Motor neuron (in vitro differentiated cells): ENCODE measurements around the gene DYNLL2. TPM values are rescaled to one million over a fixed set of nuclear protein-coding genes. Genes with fewer than 3 reads are reported as not detected.
"Not testable (repeated sequence)": the region's sequence is repeated elsewhere in the genome, so short reads cannot be mapped to it uniquely, and the experiment has no call there.

Experiments used
- ATAC-seq, 8 experiments: fragments of 200-7000 bp; cut with Tn5 transposase; replicated peaks in 6 of 8; 2 replicates each; pipeline ENCODE4 v1.8.0; 2021; ENCODE audit warnings: mild to moderate bottlenecking in 8 of 8, moderate library complexity in 8 of 8
- H3K27ac ChIP-seq, 2 donors: fragments of 250-450 bp; sonication (Bioruptor Pico); 2 replicates each; pipeline ENCODE4 v1.9.0; 2021; ENCODE audit warnings: antibody characterized with exemption in 2 of 2, mild to moderate bottlenecking in 2 of 2, moderate library complexity in 1 of 2
- H3K4me1 ChIP-seq, 2 donors: fragments of 250-450 bp; sonication (Bioruptor Pico); replicated peaks in 1 of 2; 2 replicates each; pipeline ENCODE4 v1.6.1; 2021; ENCODE audit warnings: antibody characterized with exemption in 2 of 2, mild to moderate bottlenecking in 2 of 2, moderate library complexity in 1 of 2
- H3K4me3 ChIP-seq, 5 donors: fragments of 250-450 bp; sonication (Bioruptor Pico); 2 replicates each; pipeline ENCODE4 v1.9.0; 2021; ENCODE audit warnings: antibody characterized with exemption in 5 of 5, mild to moderate bottlenecking in 5 of 5, moderate library complexity in 4 of 5
- WGBS, 10 experiments: fragments of 450-650 bp; shearing (Covaris generic); methylation state at CpG; one replicate each; pipeline ENCODE4 v1.0.0; 2022; 5-methylcytosine and 5-hydroxymethylcytosine counted together
- in situ Hi-C, 9 experiments: fragments of 400-800 bp; cut with MboI; loops; one replicate each; pipeline ENCODE4 v1.15.0; 2021; ENCODE audit warnings: low sequenced_read_pairs in 9 of 9, low pct_unique_long_range_greater_than_20kb in 2 of 9; ENCODE audit not compliant: unreplicated experiment in 9 of 9
- total RNA-seq, 8 experiments: library from RNA; unstranded; fragments of 300-600 nt; gene quantifications; 2 replicates each; pipeline versions ENCODE4 v1.2.3 to v1.2.4, GENCODE V29; 2022

Gene DYNLL2
- total RNA-seq, 8 experiments from 2014 or later = 16.8 to 78.7 (median 36.0) TPM

DNA sequence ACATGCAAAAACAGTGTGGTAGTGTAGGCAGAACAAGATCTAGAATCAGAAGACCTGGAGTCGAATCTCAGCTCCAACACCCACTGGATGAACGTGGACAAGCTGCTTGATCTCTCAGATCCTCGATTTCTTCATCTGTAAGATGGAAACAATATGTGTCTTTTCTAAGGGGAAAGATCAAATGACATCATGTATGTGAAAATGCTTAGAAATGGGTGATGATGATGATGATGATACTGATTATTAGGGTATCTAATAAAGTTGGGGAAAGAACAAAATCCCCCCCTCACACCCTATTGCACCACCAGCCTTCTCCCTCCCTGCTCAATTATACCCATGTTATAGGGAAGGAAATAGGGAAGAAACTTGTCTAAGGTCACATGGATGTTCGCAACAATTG, 10.9 kb downstream of the DYNLL2 start:
- Histone ChIP-seq H3K27ac (no peak overlapping the region), H3K4me3 (no peak overlapping the region), H3K4me1 (peaks cover under 1 to 9% of the 10 kb centered on the region in 2 donors)
- in situ Hi-C loops = loop anchor here in 2 of 9 experiments (10.0 kb wide), 1 partner anchor 89 kb away; the partner anchor contains the start of gene SRSF1 (in 2 of the 2)
- no peak for ATAC-seq
- WGBS, 10 experiments = 50 to 100% (median 91%) methylated on average over 1 to 4 of the region's 4 CpGs; no CpG with 5 or more reads in 2 of the 10 experiments

DNA sequence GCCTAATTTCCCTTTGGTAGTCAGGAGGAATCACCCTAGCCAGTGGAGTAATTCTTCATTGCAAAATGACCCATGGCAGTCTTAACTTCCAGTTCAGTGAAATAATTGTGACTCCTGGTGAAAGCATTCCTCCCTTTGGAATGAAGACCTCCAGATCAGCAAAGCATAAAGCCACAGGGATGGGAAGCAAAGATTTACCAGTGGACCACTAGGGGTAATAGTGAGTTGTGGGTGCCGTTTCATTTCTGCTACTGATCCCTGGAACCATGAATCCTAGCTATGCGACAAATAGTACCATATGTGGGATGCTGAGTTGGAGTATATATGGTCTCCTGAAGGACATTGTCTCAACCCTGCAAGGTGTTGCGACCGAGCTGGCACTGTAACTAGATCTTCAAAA, 13.7 kb downstream of the DYNLL2 start:
- no peak overlapping the region for H3K4me3 ChIP-seq
- 0 to 100% (median 86%) methylated on average over 1 to 3 of the region's 4 CpGs; no CpG with 5 or more reads in 5 of the 10 experiments for WGBS, 10 experiments
- H3K27ac ChIP-seq = no peak overlapping the region
- in situ Hi-C loops = loop anchor here in 2 of 9 experiments (10.0 kb wide), 1 partner anchor 92 kb away; the partner anchor contains the start of gene SRSF1 (in 2 of the 2)
- no peaks in the 10 kb centered on the region for H3K4me1 ChIP-seq
- peak in 1 of 8 experiments; percentile 12 for ATAC-seq

DNA sequence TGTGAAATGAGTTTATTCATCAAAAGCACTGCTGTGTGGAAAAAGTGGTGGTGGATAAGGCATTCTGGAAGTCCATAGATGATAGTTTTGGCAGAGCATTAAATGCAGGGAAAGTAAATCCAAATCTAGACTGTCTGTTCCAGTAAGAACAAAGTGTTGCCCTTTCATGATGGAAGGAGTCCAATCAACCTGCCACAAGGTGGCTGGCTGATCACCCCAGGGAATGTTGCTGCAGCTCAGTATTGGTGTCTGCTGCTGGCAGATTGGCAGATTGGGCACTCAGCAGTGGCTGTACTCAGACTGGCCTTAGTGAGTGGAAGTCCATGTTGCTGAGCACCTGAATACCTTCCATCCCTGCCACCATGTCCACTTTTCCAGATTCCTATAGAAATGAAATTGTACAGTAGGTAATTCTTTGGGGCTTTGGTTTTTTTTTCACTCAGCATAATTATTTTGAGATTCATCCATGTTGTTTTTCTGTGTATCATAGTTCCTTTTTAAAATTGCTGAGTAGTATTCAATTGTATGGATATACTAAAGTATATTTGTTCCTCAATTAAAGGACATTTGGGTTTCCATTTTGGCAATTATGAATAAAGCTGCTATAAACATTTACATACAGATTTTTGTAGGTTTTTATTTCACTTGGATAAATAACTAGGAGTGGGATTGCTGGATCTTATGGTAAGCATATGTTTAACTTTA, 14.3 kb downstream of the DYNLL2 start:
- ATAC-seq = no peak
- in situ Hi-C loops = loop anchor here in 2 of 9 experiments (10.0 kb wide), 1 partner anchor 93 kb away; the partner anchor contains the start of gene SRSF1 (in 2 of the 2)
- no peaks in the 10 kb centered on the region for H3K4me1 ChIP-seq
- H3K4me3 ChIP-seq = no peak overlapping the region
- H3K27ac ChIP-seq = no peak overlapping the region

DNA sequence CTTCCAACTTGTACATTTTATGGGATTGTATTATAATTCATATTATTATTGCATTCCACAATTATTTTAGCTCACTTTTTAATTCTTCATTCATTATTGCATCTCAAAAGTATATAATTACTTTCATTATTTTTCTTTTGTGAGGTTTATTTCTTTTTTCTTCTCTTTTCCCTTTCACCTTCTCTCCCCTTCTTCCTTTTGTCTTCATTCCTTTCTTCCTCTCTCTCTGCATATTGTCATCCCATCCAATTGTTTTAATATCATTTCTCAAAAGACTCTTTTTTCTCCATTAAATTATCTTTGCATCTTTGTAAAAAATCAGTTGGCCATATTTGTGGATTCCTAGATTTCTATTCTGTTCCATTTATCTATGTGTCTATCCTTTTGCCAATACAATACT, 17.3 kb downstream of the DYNLL2 start:
- Histone ChIP-seq H3K4me3 (no peak overlapping the region), H3K27ac (no peak overlapping the region), H3K4me1 (no peaks in the 10 kb centered on the region)
- ATAC-seq = no peak
- in situ Hi-C loops = loop anchor here in 6 of 9 experiments (25.0 kb wide), 3 partner anchors 88 to 988 kb away; partner anchors contain the start of genes MRPS23 (in 5 of the 6) and SRSF1 (in 2 of the 6)

DNA sequence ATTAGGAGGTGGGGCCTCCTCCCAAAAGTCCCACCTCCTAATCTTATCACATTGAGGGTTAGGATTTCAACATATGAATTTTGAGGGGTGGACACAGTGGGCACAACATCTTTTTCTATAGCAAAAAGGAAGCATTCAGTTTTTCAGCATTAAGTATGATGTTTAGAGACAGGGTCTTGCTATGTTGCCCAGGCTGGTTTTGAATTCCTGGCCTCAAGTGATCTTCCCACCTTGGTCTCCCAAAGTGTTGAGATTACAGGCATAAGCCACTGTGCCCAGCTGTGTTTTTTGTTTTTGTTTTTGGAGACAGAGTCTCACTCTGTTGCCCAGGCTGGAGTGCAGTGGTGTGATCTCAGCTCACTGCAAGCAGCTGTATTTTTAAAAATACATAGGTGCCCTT, 18.7 kb downstream of the DYNLL2 start:
- H3K27ac ChIP-seq, H3K4me1 ChIP-seq, ATAC-seq, H3K4me3 ChIP-seq: not testable (repeated sequence)
- in situ Hi-C loops = loop anchor here in 6 of 9 experiments (25.0 kb wide), 3 partner anchors 90 to 990 kb away; partner anchors contain the start of genes MRPS23 (in 5 of the 6) and SRSF1 (in 2 of the 6)

DNA sequence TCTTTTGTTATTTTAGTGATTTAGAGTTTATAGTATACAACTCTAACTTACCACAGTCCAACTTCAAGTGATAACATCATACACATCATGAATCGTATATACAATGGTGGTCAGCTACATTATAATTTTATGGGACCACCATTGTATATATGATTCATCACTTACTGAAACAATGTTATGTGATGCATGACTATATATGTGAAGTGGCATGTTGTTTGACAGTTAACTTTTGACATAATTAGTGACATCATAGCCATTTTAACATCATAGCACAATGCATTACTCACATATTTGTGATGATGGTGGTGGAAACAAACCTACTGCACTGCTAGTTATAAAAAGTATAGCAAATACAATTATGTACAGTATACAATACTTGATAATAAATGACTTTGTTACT, 21.9 kb downstream of the DYNLL2 start:
- no peak overlapping the region for H3K4me3 ChIP-seq
- in situ Hi-C loops = loop anchor here in 6 of 9 experiments (25.0 kb wide), 3 partner anchors 93 to 993 kb away; partner anchors contain the start of genes MRPS23 (in 5 of the 6) and SRSF1 (in 2 of the 6)
- H3K27ac ChIP-seq = no peak overlapping the region
- no peak for ATAC-seq
- no peaks in the 10 kb centered on the region for H3K4me1 ChIP-seq
- 80 to 100% (median 100%) methylated on average over 1 of the region's 1 CpG; no CpG with 5 or more reads in 1 of the 10 experiments for WGBS, 10 experiments

DNA sequence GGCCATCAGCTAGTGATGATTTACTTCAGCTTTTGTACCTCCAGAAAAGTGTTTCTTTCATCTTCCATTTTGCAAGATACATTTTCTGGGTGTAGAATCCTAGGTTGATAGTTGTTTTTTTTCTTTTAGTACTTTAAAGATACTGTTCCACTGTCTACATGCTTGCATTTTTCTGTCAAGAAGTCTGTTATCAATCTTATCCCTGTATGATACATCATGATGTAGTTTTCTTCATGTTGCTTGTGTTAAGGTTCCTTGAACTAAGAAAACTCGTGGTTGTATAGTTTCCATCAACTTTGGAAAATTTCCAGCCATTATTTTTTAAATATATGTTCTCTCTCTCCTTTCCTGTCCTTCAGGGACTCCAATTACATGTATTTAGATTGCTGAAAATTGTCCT, 24.1 kb downstream of the DYNLL2 start:
- Histone ChIP-seq H3K27ac (no peak overlapping the region), H3K4me1 (no peaks in the 10 kb centered on the region), H3K4me3 (no peak overlapping the region)
- no peak for ATAC-seq
- 0 to 57% (median 17%) methylated on average over 1 of the region's 1 CpG; no CpG with 5 or more reads in 1 of the 10 experiments for WGBS, 10 experiments
- in situ Hi-C loops = loop anchor here in 6 of 9 experiments (25.0 kb wide), 3 partner anchors 95 to 995 kb away; partner anchors contain the start of genes MRPS23 (in 5 of the 6) and SRSF1 (in 2 of the 6)

DNA sequence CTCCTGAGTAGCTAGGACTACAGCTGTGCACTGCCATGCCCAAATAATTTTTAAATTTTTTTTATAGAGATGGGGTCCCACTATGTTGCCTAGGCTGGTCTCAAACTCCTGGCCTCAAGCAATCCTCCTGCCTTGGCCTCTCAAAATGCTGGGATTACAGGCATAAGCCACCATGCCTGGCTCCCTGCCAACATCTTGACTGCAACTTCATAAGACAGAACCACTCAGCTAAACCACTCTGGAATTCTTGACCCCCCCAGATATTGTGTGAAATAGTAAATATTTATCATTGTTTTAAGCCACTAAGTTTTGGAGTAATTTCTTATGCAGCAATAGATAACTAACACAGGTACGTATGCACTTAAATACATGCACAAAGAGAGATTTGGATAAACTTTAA, 26.0 kb downstream of the DYNLL2 start:
- no peak overlapping the region for H3K4me3 ChIP-seq
- no peak overlapping the region for H3K27ac ChIP-seq
- no peak for ATAC-seq
- H3K4me1 ChIP-seq = no peaks in the 10 kb centered on the region
- 40 to 88% (median 75%) methylated on average over 1 of the region's 1 CpG; no CpG with 5 or more reads in 4 of the 10 experiments for WGBS, 10 experiments
- in situ Hi-C loops = loop anchor here in 6 of 9 experiments (25.0 kb wide), 3 partner anchors 97 to 997 kb away; partner anchors contain the start of genes MRPS23 (in 5 of the 6) and SRSF1 (in 2 of the 6)

DNA sequence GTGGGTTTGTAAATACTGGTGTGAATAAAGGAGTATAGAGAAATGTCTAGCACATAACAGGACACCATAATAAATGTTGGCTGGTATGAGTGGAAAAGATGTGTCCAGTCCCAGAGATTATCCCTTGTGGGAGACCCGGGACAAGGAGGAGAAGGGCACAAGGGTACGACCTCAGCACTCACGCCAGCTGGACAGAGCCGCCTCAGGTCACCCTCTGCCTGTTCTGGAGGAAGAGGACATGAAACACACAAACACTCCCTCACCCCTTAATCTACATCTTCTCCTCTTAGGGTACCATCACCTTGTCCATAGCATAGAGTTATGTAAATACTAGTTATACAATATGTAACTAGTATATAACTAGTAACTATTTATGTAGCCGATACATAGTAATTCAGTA, 26.8 kb downstream of the DYNLL2 start:
- in situ Hi-C loops = loop anchor here (10.0 to 25.0 kb wide), 5 partner anchors 98 to 998 kb away; partner anchors contain the start of genes MRPS23 (in 8 of the 9) and SRSF1 (in 2 of the 9)
- WGBS, 10 experiments = 40 to 80% (median 80%) methylated on average over 1 to 3 of the region's 5 CpGs; no CpG with 5 or more reads in 6 of the 10 experiments

DNA sequence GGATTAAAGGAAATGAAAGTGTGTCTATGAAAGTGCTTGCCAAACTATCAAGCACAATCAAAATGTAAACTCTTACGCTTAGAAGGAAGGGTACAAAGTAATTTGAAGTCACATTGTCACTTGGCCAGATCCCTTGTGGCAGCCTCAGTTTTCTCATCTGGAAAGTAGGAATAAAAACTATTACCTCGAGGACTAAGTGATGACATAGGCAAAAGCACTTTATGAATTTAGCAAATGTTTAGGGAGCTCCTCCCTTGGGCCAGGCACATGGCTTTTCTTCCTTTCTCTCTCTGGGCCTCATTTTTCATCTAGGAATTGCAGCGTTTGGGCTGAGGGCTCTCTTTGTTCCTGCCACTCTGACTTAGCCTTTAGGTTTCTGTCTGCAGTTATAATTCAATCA, 28.5 kb downstream of the DYNLL2 start:
- WGBS, 10 experiments = 29 to 86% (median 58%) methylated on average over 2 to 3 of the region's 3 CpGs
- Histone ChIP-seq H3K4me1 (no peaks in the 10 kb centered on the region), H3K27ac (no peak overlapping the region), H3K4me3 (no peak overlapping the region)
- ATAC-seq = no peak
- in situ Hi-C loops = loop anchor here (10.0 to 25.0 kb wide), 5 partner anchors 99 to 999 kb away; partner anchors contain the start of genes MRPS23 (in 8 of the 9) and SRSF1 (in 2 of the 9)

More for the DNA sequence above, 26.8 kb downstream of the DYNLL2 start:
- no peak for ATAC-seq
- no peak overlapping the region for H3K27ac ChIP-seq
- no peaks in the 10 kb centered on the region for H3K4me1 ChIP-seq
- H3K4me3 ChIP-seq = no peak overlapping the region

DNA sequence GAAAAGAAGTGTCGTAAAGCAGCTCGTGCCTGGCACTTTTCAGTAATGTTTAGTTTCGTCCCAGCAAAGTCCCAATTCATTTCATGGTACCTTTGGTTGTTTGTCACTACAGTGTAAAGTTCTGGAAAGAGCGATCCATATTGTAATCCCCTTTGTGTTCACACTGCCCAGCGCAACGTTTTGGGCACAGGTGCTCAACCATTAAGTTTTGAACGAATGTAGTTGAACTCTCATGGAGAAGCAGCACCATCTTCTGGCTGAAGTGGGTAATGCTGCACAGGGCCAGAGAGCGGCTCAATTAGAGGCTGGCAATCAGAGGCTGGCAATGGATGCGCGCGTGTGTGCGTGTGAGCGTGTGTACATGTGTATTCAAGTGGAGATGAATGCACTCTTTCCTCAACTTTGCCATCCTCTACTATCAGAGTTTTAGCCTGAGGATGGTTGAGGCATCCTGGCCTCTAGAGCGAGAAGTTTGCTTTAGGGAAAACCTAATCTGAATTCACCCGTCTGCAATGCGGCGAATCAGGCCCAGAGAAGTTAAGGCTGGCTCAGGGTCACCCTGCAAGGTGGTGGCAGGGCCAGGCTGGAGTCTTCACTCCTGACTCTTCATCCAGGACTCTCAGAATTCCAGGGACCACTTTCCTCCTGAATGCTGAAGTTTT, 29.9 kb downstream of the DYNLL2 start:
- Histone ChIP-seq H3K4me1 (no peaks in the 10 kb centered on the region), H3K4me3 (no peak overlapping the region), H3K27ac (no peak overlapping the region)
- in situ Hi-C loops = loop anchor here (10.0 to 25.0 kb wide), 5 partner anchors 101 to 1001 kb away; partner anchors contain the start of genes MRPS23 (in 8 of the 9) and SRSF1 (in 2 of the 9)
- ATAC-seq = peak; percentile 74 to 90 (median 78)
- 6 to 100% (median 39%) methylated on average over 2 to 13 of the region's 17 CpGs; no CpG with 5 or more reads in 1 of the 10 experiments for WGBS, 10 experiments

DNA sequence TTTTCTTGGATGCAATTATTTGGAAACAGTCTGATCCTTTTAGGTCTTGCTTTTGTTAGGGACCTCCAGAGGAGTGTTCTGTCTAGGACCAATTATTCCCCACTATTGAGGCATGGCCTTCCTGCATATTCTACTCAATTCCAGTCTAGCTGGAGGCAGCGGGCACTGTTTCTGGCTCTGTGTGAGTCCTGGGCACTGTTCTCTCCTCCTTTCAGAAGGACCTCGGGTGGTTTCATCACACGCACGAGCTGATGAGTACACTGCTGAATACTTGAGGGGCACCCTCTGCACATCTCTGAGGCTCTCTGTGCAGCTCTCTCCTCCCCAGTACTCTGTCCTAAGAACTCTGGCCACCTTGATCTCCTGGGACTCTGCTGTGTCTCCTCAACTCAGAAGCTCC, 30.7 kb downstream of the DYNLL2 start:
- 14 to 100% (median 67%) methylated on average over 1 to 4 of the region's 4 CpGs; no CpG with 5 or more reads in 5 of the 10 experiments for WGBS, 10 experiments
- in situ Hi-C loops = loop anchor here (10.0 to 25.0 kb wide), 5 partner anchors 102 to 1002 kb away; partner anchors contain the start of genes MRPS23 (in 8 of the 9) and SRSF1 (in 2 of the 9)
- Histone ChIP-seq H3K4me1 (no peaks in the 10 kb centered on the region), H3K4me3 (no peak overlapping the region), H3K27ac (no peak overlapping the region)
- ATAC-seq = no peak
